PC-9 (cell line): ENCODE results near the gene AK5.

ENCODE experiments used
- EZH2 ChIP-seq: fragments of 200-600 bp; sonication (generic); IDR thresholded peaks from 2 replicates; pipeline ENCODE4 v1.8.0; 2017; ENCODE audit warnings: antibody characterized with exemption, low read depth
- TF ChIP-seq, protein P1 (sequence below): fragments of 200-600 bp; sonication (generic); conservative IDR thresholded peaks from 2 replicates; pipeline ENCODE4 v1.6.1; 2017; ENCODE audit warnings: mixed run types, antibody characterized with exemption, mild to moderate bottlenecking, moderate library complexity

DNA sequence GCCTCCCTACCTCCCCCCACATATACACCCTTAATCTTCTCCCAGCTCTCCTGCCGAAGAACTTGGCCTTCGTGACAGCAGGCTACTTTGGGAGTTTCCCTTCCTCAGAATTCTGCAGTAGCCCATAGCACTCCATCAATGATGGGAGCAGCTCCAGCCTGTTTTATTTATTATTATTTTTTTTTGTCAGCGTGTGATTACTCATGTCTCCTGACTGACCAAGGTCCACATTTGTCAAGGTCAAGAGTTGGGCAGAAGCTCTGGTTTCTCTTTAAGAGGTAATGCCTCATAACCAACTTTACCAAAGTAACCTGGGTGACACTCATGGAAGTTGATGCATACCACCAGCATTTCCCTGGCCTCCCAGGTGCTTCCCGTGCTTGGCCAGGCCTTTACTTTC is 275.2 kb downstream of the AK5 start:
- TF ChIP-seq, protein P1, sequence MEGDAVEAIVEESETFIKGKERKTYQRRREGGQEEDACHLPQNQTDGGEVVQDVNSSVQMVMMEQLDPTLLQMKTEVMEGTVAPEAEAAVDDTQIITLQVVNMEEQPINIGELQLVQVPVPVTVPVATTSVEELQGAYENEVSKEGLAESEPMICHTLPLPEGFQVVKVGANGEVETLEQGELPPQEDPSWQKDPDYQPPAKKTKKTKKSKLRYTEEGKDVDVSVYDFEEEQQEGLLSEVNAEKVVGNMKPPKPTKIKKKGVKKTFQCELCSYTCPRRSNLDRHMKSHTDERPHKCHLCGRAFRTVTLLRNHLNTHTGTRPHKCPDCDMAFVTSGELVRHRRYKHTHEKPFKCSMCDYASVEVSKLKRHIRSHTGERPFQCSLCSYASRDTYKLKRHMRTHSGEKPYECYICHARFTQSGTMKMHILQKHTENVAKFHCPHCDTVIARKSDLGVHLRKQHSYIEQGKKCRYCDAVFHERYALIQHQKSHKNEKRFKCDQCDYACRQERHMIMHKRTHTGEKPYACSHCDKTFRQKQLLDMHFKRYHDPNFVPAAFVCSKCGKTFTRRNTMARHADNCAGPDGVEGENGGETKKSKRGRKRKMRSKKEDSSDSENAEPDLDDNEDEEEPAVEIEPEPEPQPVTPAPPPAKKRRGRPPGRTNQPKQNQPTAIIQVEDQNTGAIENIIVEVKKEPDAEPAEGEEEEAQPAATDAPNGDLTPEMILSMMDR, result no peak
- TF ChIP-seq EZH2, result no peak
